Keratinocyte (primary cell): ENCODE data around the gene SPDYA. TPM values are rescaled to one million over a fixed set of nuclear protein-coding genes. Genes with fewer than 3 reads are reported as not detected.

Source experiments
- DNase-seq: peaks from one replicate; pipeline ENCODE4 v3.0.0-alpha.2; 2011; ENCODE audit warnings: low read depth, missing footprints, low spot score
- FAIRE-seq: peaks from 2 replicates; lab custom pipeline; 2011; peaks lifted over from hg19 to GRCh38; lab: Jason Lieb, UNC
- H2AFZ ChIP-seq: 2 replicates; pipeline ENCODE4 v1.6.0; 2012; ENCODE audit warnings: low read length, control low read depth, inconsistent platforms; ENCODE audit not compliant: control insufficient read depth
- H3K27ac ChIP-seq: 2 replicates; pipeline ENCODE4 v1.5.1; 2011; ENCODE audit warnings: low read length; ENCODE audit not compliant: control insufficient read depth, insufficient read depth
- H3K27me3 ChIP-seq: 3 replicates; pipeline ENCODE4 v1.6.0; 2011; ENCODE audit warnings: low read length; ENCODE audit not compliant: control insufficient read depth, insufficient read depth; ENCODE audit errors: extremely low read depth
- H3K36me3 ChIP-seq, 2 experiments: 2 replicates in 1 of 2; 3 replicates in 1 of 2; pipeline ENCODE4 v1.5.1; 2011; ENCODE audit warnings: low read length in 2 of 2, mild to moderate bottlenecking in 1 of 2; ENCODE audit not compliant: control insufficient read depth in 2 of 2, insufficient read depth in 2 of 2; ENCODE audit errors: extremely low read depth in 1 of 2
- H3K4me1 ChIP-seq: 3 replicates; pipeline ENCODE4 v1.5.1; 2011; ENCODE audit warnings: low read length; ENCODE audit not compliant: control insufficient read depth, insufficient read depth; ENCODE audit errors: extremely low read depth
- H3K4me2 ChIP-seq: 3 replicates; pipeline ENCODE4 v1.6.0; 2011; ENCODE audit warnings: low read depth, low read length; ENCODE audit not compliant: control insufficient read depth, insufficient read depth; ENCODE audit errors: extremely low read depth
- H3K4me3 ChIP-seq, 3 experiments: fragments of 200-600 bp in 1 of 3; sonication (generic) in 1 of 3; 2 replicates in 2 of 3; 3 replicates in 1 of 3; pipeline ENCODE4 v1.5.1; 2011 to 2016; ENCODE audit warnings: low read length in 3 of 3, mild to moderate bottlenecking in 3 of 3, control low read depth in 2 of 3, inconsistent platforms in 1 of 3, low read depth in 1 of 3, mixed read lengths in 1 of 3, mixed run types in 1 of 3, moderate library complexity in 1 of 3; ENCODE audit not compliant: control insufficient read depth in 2 of 3, insufficient read depth in 2 of 3; ENCODE audit errors: extremely low read depth in 1 of 3
- H3K79me2 ChIP-seq: 2 replicates; pipeline ENCODE4 v1.6.0; 2012; ENCODE audit warnings: low read length; ENCODE audit not compliant: control insufficient read depth, insufficient read depth
- H3K9ac ChIP-seq: 3 replicates; pipeline ENCODE4 v1.6.0; 2011; ENCODE audit warnings: low read length; ENCODE audit not compliant: control insufficient read depth, insufficient read depth; ENCODE audit errors: extremely low read depth
- H3K9me1 ChIP-seq: 3 replicates; pipeline ENCODE4 v1.6.0; 2011; ENCODE audit warnings: low read length; ENCODE audit not compliant: control insufficient read depth, insufficient read depth; ENCODE audit errors: extremely low read depth
- H3K9me3 ChIP-seq: 2 replicates; pipeline ENCODE4 v1.5.1; 2012; ENCODE audit warnings: low read depth, low read length; ENCODE audit not compliant: control insufficient read depth
- H4K20me1 ChIP-seq: 3 replicates; pipeline ENCODE4 v1.6.0; 2011; ENCODE audit warnings: low read length; ENCODE audit not compliant: control insufficient read depth, insufficient read depth; ENCODE audit errors: extremely low read depth
- EZH2 ChIP-seq: IDR thresholded peaks from one replicate; pipeline ENCODE4 v1.6.1; 2012; ENCODE audit warnings: inconsistent platforms, mild to moderate bottlenecking, low read length, moderate library complexity
- dilution Hi-C: fragments of 300-500 bp; cut with MboI; formaldehyde crosslinking; loops from one replicate; pipeline ENCODE4 v1.7.0; 2020; ENCODE audit warnings: low sequenced_read_pairs; ENCODE audit not compliant: extremely low pct_ligation_motif_present
- polyA plus RNA-seq, 5 experiments: library from polyadenylated mRNA; depleted of rRNA in 3 of 5; stranded (reverse) in 3 of 5; stranded (forward) in 1 of 5; unstranded in 1 of 5; fragments of >200 nt; gene quantifications; 1 replicate in 1 of 5; 2 replicates in 3 of 5; 3 replicates in 1 of 5; pipeline versions ENCODE4 v1.2.1 to v1.2.3, GENCODE V29; 2011 to 2012; ENCODE audit warnings: missing spikeins in 2 of 5, low read depth in 1 of 5, low replicate concordance in 1 of 5
- TF ChIP-seq, protein P1 (sequence below), 3 experiments: IDR thresholded peaks in 1 of 3; conservative IDR thresholded peaks in 1 of 3; optimal IDR thresholded peaks in 1 of 3; 2 replicates in 2 of 3; 3 replicates in 1 of 3; pipeline versions ENCODE3 to v1.5.1; 2011; ENCODE audit warnings: low read length in 3 of 3, mild to moderate bottlenecking in 3 of 3, moderate library complexity in 2 of 3, control low read depth in 1 of 3, inconsistent platforms in 1 of 3; ENCODE audit not compliant: insufficient read depth in 2 of 3; ENCODE audit errors: extremely low read depth in 1 of 3

Gene SPDYA
- polyA plus RNA-seq, 1 donor (not counting 4 experiments of a cell fraction or from before 2014, with no cell fraction given) = 0.37 TPM

DNA sequence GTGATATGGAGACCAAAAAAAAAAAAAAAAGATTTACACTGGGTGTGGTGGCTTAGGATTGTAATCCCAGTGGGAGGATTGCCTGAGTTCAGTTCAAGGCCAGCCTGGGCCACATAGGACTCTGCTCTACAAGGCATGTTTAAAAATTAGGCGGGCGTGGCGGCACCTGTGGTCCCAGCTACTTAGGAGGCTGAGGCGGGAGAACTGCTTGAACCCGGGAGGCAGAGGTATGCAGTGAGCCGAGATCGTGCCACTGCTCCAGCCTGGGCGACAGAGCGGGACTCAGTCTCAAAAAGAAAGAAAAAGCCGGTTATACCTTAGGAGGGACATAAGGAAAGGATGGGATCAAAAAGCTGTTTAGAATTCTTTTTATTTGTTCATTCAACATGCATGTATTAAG lies 707 bp upstream of the SPDYA start:
- Histone ChIP-seq H3K4me2 (peak overlapping the region; percentile 68), H3K79me2 (no peaks in the 10 kb centered on the region)
- DNase-seq = no peak

DNA sequence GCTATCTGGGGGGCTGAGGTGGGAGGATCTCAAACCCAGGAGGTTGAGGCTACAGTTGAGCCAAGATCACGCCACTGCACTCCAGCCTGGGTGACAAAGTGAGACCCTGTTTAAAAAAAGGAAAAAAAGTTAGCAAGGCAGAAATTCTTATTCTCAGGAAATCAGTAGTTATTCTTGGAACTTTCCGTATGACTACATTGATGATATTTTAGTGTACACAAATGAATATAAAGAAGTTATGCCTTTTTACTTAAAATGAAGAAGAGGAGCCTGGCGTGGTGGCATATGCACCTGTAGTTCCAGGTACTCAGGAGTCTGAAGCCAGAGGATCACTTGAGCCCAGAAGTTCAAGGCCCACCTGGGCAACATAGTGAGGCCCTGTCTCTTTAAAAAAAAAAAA lies 7.4 kb downstream of the SPDYA start:
- no peaks in the 10 kb centered on the region for H3K79me2 ChIP-seq
- FAIRE-seq (no peak), DNase-seq (no peak)
- TF ChIP-seq, protein P1, sequence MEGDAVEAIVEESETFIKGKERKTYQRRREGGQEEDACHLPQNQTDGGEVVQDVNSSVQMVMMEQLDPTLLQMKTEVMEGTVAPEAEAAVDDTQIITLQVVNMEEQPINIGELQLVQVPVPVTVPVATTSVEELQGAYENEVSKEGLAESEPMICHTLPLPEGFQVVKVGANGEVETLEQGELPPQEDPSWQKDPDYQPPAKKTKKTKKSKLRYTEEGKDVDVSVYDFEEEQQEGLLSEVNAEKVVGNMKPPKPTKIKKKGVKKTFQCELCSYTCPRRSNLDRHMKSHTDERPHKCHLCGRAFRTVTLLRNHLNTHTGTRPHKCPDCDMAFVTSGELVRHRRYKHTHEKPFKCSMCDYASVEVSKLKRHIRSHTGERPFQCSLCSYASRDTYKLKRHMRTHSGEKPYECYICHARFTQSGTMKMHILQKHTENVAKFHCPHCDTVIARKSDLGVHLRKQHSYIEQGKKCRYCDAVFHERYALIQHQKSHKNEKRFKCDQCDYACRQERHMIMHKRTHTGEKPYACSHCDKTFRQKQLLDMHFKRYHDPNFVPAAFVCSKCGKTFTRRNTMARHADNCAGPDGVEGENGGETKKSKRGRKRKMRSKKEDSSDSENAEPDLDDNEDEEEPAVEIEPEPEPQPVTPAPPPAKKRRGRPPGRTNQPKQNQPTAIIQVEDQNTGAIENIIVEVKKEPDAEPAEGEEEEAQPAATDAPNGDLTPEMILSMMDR (optimal IDR thresholded peaks at IDR 0.05 in 1 of 3, IDR thresholded peaks at IDR 0.05 in 1 of 3, conservative IDR thresholded peaks at IDR 0.05 in 1 of 3; ENCODE audit: extremely low read depth in 1 of 3, insufficient read depth in 2 of 3, low read length in 3 of 3) = no peak
- TF ChIP-seq EZH2 = no peak
- H3K27ac ChIP-seq = no peak overlapping the region
- H3K4me3 ChIP-seq = no peak overlapping the region
- H3K36me3 ChIP-seq = no peaks in the 10 kb centered on the region
- H3K9me3 ChIP-seq = no peaks in the 10 kb centered on the region
- no peaks in the 10 kb centered on the region for H3K4me1 ChIP-seq
- dilution Hi-C loops = no loop called here
- H3K4me2 ChIP-seq = no peak overlapping the region
- no peaks in the 10 kb centered on the region for H3K9me1 ChIP-seq
- H3K9ac ChIP-seq = no peak overlapping the region
- no peaks in the 10 kb centered on the region for H3K27me3 ChIP-seq
- H4K20me1 ChIP-seq = no peaks in the 10 kb centered on the region
- no peak overlapping the region for H2AFZ ChIP-seq

More for the DNA sequence above, 707 bp upstream of the SPDYA start:
- Histone ChIP-seq H2AFZ (no peak overlapping the region), H3K4me3 (peak overlapping the region in 1 of 3 experiments; percentile 71), H3K9me1 (no peaks in the 10 kb centered on the region), H3K36me3 (peaks cover 5 to 6% of the 10 kb centered on the region in 2 experiments), H3K27me3 (no peaks in the 10 kb centered on the region), H3K9me3 (no peaks in the 10 kb centered on the region), H3K27ac (peak overlapping the region; percentile 31), H3K9ac (peak overlapping the region; percentile 47), H4K20me1 (no peaks in the 10 kb centered on the region), H3K4me1 (peaks cover 9% of the 10 kb centered on the region)
- dilution Hi-C loops = no loop called here
- no peak for FAIRE-seq
- TF ChIP-seq EZH2 = no peak
- TF ChIP-seq, protein P1 (optimal IDR thresholded peaks at IDR 0.05 in 1 of 3, IDR thresholded peaks at IDR 0.05 in 1 of 3, conservative IDR thresholded peaks at IDR 0.05 in 1 of 3; ENCODE audit: extremely low read depth in 1 of 3, insufficient read depth in 2 of 3, low read length in 3 of 3) = no peak
